GM23338 (cell line): ENCODE data around the gene WRAP53.

Experiments used
- CREB1 ChIP-seq: fragments of 250-450 bp; sonication (Bioruptor Pico); IDR thresholded peaks from 2 replicates; pipeline ENCODE4 v1.5.0; 2020; ENCODE audit warnings: low read depth, mild to moderate bottlenecking, moderate library complexity
- CTCF ChIP-seq, 2 experiments: fragments of 200-600 bp in 1 of 2; sonication (generic) in 1 of 2; conservative IDR thresholded peaks; 2 replicates each; pipeline versions ENCODE4 v1.5.1 to v1.6.1; 2016 to 2017; ENCODE audit warnings: antibody characterized with exemption in 2 of 2, low read depth in 2 of 2, mild to moderate bottlenecking in 2 of 2, moderate library complexity in 1 of 2
- EZH2 ChIP-seq: fragments of 200-600 bp; sonication (generic); IDR thresholded peaks from one replicate; pipeline ENCODE4 v1.8.0; 2017; ENCODE audit warnings: antibody characterized with exemption, mild to moderate bottlenecking, low read depth; ENCODE audit not compliant: unreplicated experiment
- EZH2phosphoT487 ChIP-seq: fragments of 200-600 bp; sonication (generic); IDR thresholded peaks from one replicate; pipeline ENCODE4 v1.8.1; 2018; ENCODE audit warnings: antibody characterized with exemption; ENCODE audit not compliant: unreplicated experiment
- REST ChIP-seq: IDR thresholded peaks from one replicate; pipeline ENCODE4 v1.6.1; 2018; ENCODE audit warnings: antibody characterized with exemption; ENCODE audit not compliant: unreplicated experiment
- ZNF114 ChIP-seq: fragments of 250-450 bp; sonication (Bioruptor Pico); IDR thresholded peaks from 2 replicates; pipeline ENCODE4 v1.5.0; 2020; ENCODE audit warnings: mild to moderate bottlenecking, moderate library complexity

- TF ChIP-seq ZNF114 (no peak), REST (no peak), CTCF (conservative IDR thresholded peaks at IDR 0.05; ENCODE audit: low read depth in 2 of 2) (no peak), EZH2phosphoT487 (no peak), EZH2 (no peak), CREB1 (CRISPR knock-in tag) (no peak)
These were observed 33.3 kb downstream of the WRAP53 start for GRCh38 chr17:7721612-7722011.
